Bronchial epithelial cell (primary cell): ENCODE data around the gene EYA2. TPM values are rescaled to one million over a fixed set of nuclear protein-coding genes. Genes with fewer than 3 reads are reported as not detected.

ENCODE experiments used
- DNase-seq: peaks from one replicate; pipeline ENCODE4 v3.0.0-alpha.2; 2010; ENCODE audit warnings: low read depth
- FAIRE-seq: peaks from 2 replicates; lab custom pipeline; 2011; peaks lifted over from hg19 to GRCh38; lab: Jason Lieb, UNC
- H3K27me3 ChIP-seq: 2 replicates; pipeline ENCODE4 v1.5.1; 2011; ENCODE audit warnings: low read length; ENCODE audit not compliant: control insufficient read depth, insufficient read depth
- H3K36me3 ChIP-seq: 2 replicates; pipeline ENCODE4 v1.5.1; 2011; ENCODE audit warnings: low read length; ENCODE audit not compliant: control insufficient read depth, insufficient read depth
- H3K4me3 ChIP-seq: 2 replicates; pipeline ENCODE4 v1.5.1; 2011; ENCODE audit warnings: mild to moderate bottlenecking, low read depth, low read length, control low read depth
- CTCF ChIP-seq: IDR thresholded peaks from 2 replicates; pipeline ENCODE4 v1.5.1; 2011; ENCODE audit warnings: mild to moderate bottlenecking, moderate library complexity, low read length, control low read depth, inconsistent platforms; ENCODE audit not compliant: insufficient read depth, severe bottlenecking
- total RNA-seq: library from RNA; depleted of rRNA; stranded (reverse); fragments of >200 nt; gene quantifications from 2 replicates; pipeline ENCODE4 v1.2.1, GENCODE V29; 2014

EYA2 gene
- total RNA-seq, 1 donor from 2014 or later, result 8.4 TPM

GRCh38 chr20:47079047-47079446 lies 184.4 kb downstream of the EYA2 start:
- no peak for TF ChIP-seq CTCF
- Histone ChIP-seq H3K36me3 (peaks cover 8% of the 10 kb centered on the region), H3K4me3 (no peak overlapping the region), H3K27me3 (no peaks in the 10 kb centered on the region)
- no peak for DNase-seq
- no peak for FAIRE-seq

GRCh38 chr20:47080365-47080764 lies 185.7 kb downstream of the EYA2 start:
- Histone ChIP-seq H3K36me3 (peaks cover 2% of the 10 kb centered on the region), H3K4me3 (no peak overlapping the region), H3K27me3 (no peaks in the 10 kb centered on the region)
- TF ChIP-seq CTCF, result no peak
- DNase-seq (no peak), FAIRE-seq (no peak)

- H3K36me3 ChIP-seq, result peaks cover 6% of the 10 kb centered on the region
- H3K27me3 ChIP-seq, result no peaks in the 10 kb centered on the region
- no peak for FAIRE-seq
- DNase-seq, result no peak
- no peak for TF ChIP-seq CTCF
- no peak overlapping the region for H3K4me3 ChIP-seq
Measured at GRCh38 chr20:47086316-47086715, 191.7 kb downstream of the EYA2 start.

GRCh38 chr20:47088335-47088734 lies 193.7 kb downstream of the EYA2 start:
- no peaks in the 10 kb centered on the region for H3K27me3 ChIP-seq
- H3K36me3 ChIP-seq, result peaks cover 9% of the 10 kb centered on the region
- DNase-seq (no peak), FAIRE-seq (no peak)
- no peak for TF ChIP-seq CTCF
- no peak overlapping the region for H3K4me3 ChIP-seq

- FAIRE-seq, result no peak
- Histone ChIP-seq H3K4me3 (no peak overlapping the region), H3K36me3 (peaks cover 11% of the 10 kb centered on the region), H3K27me3 (no peaks in the 10 kb centered on the region)
- no peak for DNase-seq
- TF ChIP-seq CTCF, result no peak
Measured at GRCh38 chr20:47089151-47089550, 194.5 kb downstream of the EYA2 start.

GRCh38 chr20:47090835-47091234 lies 196.2 kb downstream of the EYA2 start:
- TF ChIP-seq CTCF, result no peak
- no peak overlapping the region for H3K4me3 ChIP-seq
- H3K27me3 ChIP-seq, result no peaks in the 10 kb centered on the region
- H3K36me3 ChIP-seq, result peaks cover 11% of the 10 kb centered on the region
- DNase-seq, result no peak
- no peak for FAIRE-seq
